HCT116 (cell line): Measurements from ENCODE around the gene GJD2.

Experiments used
- CTCF ChIP-seq, 3 experiments: fragments of 200-600 bp in 1 of 3; sonication (generic) in 1 of 3; IDR thresholded peaks in 2 of 3; conservative IDR thresholded peaks in 1 of 3; 2 replicates each; pipeline ENCODE4 v1.5.1; 2012 to 2017; ENCODE audit warnings: low read depth in 2 of 3, low read length in 2 of 3, antibody characterized with exemption in 1 of 3, borderline replicate concordance in 1 of 3, control low read depth in 1 of 3, mild to moderate bottlenecking in 1 of 3, mixed read lengths in 1 of 3, mixed run types in 1 of 3, moderate library complexity in 1 of 3; ENCODE audit not compliant: insufficient read depth in 1 of 3
- EZH2 ChIP-seq: fragments of 200-600 bp; sonication (generic); IDR thresholded peaks from 2 replicates; pipeline ENCODE4 v1.6.1; 2017; ENCODE audit warnings: antibody characterized with exemption, mixed run types
- EZH2phosphoT487 ChIP-seq: fragments of 200-600 bp; IDR thresholded peaks from 2 replicates; pipeline ENCODE4 v1.6.1; 2018; ENCODE audit warnings: antibody characterized with exemption, borderline replicate concordance
- MAX ChIP-seq: IDR thresholded peaks from 2 replicates; pipeline ENCODE4 v1.6.1; 2012
- POLR2AphosphoS5 ChIP-seq: IDR thresholded peaks from 2 replicates; pipeline ENCODE4 v1.6.1; 2011; ENCODE audit warnings: mild to moderate bottlenecking, low read depth, low read length, moderate library complexity
- SRF ChIP-seq: IDR thresholded peaks from 2 replicates; pipeline ENCODE4 v1.6.1; 2012; ENCODE audit warnings: low read depth
- ZFX ChIP-seq: fragments of 450-650 bp; IDR thresholded peaks from 2 replicates; pipeline ENCODE4 v1.6.1; 2017
- ZNF274 ChIP-seq: fragments of 200-500 bp; sonication (Bioruptor generic); IDR thresholded peaks from 2 replicates; pipeline ENCODE4 v1.6.1; 2014; ENCODE audit warnings: mild to moderate bottlenecking, low read depth, low read length, inconsistent platforms

DNA sequence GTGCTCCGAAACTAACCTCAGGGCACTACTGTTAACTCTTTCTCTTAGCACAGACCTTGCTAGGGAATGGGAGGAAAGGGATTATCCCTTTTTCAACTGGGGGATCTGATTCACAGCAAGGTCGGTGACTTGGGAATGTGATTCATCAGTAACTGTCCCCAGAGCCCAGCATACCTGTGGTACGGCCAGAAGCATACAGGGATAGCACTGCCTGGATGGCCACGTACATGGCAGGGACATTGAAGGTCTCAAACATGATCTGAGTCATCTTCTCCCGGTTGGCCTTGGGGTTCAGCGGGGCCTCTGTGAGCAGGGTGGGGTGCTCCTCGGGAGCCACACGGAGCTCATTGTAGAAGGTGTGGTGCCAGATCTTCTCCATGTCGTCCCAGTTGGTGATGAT lies 38.3 kb upstream of the GJD2 start:
- TF ChIP-seq CTCF (IDR thresholded peaks at IDR 0.05 in 2 of 3, conservative IDR thresholded peaks at IDR 0.05 in 1 of 3; ENCODE audit: borderline replicate concordance in 1 of 3, insufficient read depth in 1 of 3, low read depth in 2 of 3, low read length in 2 of 3) = no peak
- no peak for TF ChIP-seq EZH2phosphoT487
- TF ChIP-seq ZFX = no peak
- TF ChIP-seq MAX = no peak
- no peak for TF ChIP-seq SRF
- TF ChIP-seq POLR2AphosphoS5 = no peak
- TF ChIP-seq EZH2 = no peak
- no peak for TF ChIP-seq ZNF274
